Stimulated activated CD8-positive, alpha-beta memory T cell treated with anti-CD3 and anti-CD28 coated beads, Interleukin-15, amount 100 ng/mL, for 1 hour (primary cell): ENCODE results near the gene RIPK3.
"Not testable (repeated sequence)": the region's sequence is repeated elsewhere in the genome, so short reads cannot be mapped to it uniquely, and the experiment has no call there.

Experiments
- DNase-seq: peaks from one replicate; pipeline ENCODE4 v3.0.0-alpha.2; 2020; ENCODE audit warnings: low read depth

Gene RIPK3

DNA sequence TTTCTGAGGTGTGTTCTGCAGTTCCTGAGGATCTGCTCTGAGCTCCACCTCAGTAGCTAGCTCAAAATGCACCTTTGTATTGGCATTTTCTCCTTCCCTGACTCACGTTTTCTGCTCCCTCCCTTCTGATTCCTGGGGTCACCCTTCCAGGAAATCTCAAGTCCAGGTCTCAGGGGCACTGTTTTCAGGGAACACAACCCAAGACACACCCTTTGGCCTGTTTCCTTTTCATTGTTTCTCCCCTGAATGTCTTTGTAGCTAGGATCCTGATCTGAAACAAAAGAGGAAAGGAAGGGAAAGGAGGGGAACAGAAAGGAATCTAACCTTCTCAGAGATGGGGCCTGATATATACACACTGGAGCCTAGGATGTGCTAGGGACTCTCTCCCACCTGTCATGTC, 7.3 kb upstream of the RIPK3 start:
- DNase-seq, result no peak

DNA sequence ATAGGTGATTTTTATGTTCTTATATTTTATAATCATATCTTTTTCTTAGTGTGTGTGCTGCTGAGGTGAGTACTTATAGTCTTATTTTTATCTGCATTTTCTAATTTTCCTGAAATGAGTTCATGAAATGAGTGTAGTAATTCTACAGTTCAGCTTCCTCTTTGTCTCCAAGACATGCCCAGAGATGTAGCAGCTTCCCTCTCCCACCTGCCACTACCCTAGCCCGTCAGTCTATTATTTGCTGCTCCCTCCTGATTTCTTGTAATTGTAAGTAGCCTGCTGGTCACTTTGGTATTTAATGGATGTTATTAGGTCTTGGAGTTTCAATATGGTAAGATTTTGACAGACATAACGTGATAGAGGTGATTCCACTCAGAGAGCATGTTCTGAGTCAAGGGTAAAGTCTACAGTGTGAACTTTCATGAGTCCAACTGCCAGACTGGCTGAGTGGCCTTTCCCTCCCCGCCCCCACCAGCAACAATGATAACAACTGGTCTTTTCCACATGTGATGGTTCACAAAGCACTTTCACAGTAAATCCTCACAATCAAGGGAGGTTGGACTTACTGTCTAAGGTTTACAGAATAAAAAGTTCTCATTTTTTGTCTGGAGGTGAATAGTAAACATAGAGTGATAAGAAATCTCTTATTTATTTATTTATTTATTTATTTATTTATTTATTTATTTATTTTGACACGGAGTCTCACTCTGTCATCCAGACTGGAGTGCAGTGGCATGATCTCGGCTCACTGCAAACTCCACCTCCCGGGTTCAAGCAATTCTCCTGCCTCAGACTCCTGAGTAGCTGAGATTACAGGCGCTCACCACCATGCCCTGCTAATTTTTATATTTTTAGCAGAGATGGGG, 4.2 kb upstream of the RIPK3 start:
- no peak for DNase-seq

DNA sequence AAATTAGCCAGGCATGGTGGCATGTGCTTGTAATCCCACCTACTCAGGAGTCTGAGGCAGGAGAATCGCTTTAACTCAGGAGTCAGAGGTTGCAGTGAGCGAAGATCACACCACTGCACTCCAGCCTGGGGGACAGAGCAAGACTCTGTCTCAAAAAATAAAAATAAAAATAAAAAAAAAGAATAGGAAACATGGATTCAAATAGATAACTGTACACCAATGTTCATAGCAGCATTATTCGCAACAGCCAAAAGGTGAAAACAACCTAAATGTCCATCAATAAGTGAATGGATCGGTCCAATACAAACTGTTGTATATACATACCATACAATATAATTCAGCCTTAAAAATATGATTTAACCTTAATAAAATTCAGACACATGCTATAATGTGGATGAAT, 3.1 kb upstream of the RIPK3 start:
- DNase-seq, result no peak

DNA sequence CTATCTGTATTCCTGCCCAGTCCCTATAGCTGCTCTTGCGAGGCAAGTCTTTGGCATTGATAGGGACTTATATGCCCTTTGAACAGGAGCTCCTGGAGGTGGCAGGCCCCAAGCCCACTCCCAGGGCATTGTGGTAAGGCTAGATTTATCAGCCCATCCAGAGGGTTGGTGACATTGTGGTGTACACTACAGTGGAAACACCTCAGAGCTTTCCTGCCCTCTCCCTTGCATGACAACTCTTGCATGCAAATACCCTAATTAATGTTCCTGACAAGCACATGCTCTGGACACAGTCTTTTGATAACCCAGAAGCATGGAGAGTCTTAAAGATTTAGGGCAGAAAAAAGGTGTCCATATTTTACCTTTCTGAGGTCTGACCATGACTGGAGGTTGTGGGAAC, 815 bp upstream of the RIPK3 start:
- no peak for DNase-seq

DNA sequence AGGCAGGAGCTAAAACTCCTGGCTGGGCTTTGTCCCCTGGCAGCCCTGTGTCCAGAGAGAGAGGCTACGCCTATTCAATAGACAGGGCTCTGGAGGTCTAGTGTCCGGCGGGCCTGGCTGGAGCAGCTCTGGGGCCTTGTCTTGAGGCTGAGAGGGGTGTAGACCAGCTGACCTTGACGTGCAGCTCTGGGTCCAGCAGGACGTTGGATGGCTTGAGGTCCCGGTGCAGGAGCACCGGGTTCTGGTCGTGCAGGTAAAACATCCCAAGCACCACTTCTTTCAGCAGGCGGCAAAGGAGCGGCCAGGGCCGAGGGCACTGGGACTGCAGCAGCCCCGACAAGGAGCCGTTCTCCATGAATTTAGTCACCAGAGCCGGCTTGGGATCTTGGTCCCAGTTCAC, 948 bp downstream of the RIPK3 start:
- DNase-seq, result no peak

DNA sequence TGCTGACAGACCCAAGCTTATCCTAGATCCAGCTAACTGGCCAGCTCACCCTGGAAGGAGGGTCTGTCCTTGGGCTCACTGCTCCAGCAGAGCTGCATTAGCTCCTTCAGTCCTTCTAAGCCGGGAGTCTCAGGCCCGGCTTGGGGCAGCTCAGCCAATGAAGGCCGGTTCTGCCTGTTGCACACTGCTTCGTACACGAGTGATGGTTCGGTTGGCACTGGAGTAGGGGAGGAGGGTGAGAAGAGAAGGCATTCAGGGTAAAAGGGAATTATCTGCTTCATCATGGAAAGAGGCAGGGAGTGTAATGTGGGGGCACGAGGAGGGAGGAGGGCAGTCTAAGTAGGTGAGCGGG, 2.0 kb downstream of the RIPK3 start:
- DNase-seq, result no peak

DNA sequence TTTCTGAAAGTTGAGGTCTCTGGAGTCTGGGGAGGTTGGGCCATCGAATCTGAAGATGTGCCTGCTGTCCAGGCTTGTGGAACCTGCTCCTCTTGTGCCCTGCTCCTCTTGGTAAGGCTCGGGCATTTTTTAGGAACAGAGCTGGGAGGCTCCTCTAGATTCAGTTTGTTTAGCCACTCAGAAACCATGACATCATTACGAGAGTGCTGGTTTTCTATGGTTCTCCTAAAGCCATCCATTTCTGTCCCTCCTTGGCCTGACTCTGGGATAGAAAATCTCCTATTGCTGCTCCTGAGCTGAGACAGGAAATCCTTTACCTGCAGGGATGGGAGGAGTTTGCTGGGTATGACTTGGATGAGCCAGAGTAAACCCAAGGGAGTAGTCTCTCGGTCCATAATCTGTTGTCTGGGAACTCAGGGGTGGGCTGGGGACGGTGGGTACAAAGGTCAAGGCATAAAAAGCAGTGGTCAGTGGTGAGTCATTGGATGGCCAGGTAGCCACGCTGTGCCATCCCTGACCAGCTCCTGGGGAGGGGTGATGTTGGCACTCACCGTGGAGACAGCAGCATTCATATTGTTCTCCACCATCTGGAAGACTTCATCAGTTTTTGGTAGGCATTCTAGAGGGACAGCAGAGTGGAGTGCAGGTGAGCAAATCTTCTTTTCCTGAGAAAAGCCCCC, 2.5 kb downstream of the RIPK3 start:
- DNase-seq, result no peak

GRCh38 chr14:24335461-24336171, 4.2 kb downstream of the RIPK3 start:
- DNase-seq, result no peak

DNA sequence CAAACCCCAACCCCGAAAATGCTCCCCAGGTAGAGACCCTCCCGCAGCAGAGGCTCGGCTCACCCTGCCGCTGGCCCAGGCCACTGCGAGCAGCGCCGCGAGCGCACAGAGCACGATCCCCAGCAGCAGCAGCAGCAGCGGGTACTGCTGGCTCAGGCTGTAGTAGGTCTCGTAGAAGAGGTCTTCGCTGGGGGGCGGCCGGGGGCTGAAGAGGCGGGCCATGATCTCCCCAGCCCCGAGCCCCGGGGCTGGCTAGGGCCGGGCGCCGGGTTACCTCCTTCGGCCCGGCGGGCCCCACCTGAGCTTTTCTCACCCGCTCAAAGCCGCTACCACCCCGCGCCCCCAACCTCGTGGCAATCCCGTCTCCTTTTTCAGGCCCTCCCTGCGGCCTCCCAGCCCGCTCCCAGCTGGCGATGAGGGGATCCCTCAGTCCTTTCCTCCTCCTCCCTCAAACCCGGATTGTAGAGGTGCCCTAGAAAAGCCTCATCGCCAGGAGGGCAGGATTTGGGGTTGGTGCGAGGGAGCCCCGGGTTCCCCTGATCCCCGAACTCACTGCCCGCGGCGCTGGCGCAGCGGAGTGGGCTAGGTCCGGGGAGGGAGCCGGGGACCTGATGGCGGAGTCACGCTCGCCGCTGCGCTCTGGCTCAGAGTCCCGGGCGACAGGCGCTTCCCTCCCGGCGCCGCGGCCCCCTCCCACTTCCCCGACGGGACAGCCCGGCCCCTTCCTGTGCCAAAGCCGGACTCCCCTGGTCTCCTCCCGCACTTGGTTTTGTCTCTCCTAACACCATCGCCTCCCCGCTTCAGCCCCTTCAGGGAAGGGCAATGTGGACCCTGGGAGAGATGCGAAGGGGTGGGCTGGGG, 5.1 kb downstream of the RIPK3 start, which contains the start of gene ADCY4:
TSS of gene ADCY4 (minus strand) at position 641 of the 861 bp plus-strand sequence. CDS start at position 222, 419 bp downstream.
- DNase-seq, result no peak

DNA sequence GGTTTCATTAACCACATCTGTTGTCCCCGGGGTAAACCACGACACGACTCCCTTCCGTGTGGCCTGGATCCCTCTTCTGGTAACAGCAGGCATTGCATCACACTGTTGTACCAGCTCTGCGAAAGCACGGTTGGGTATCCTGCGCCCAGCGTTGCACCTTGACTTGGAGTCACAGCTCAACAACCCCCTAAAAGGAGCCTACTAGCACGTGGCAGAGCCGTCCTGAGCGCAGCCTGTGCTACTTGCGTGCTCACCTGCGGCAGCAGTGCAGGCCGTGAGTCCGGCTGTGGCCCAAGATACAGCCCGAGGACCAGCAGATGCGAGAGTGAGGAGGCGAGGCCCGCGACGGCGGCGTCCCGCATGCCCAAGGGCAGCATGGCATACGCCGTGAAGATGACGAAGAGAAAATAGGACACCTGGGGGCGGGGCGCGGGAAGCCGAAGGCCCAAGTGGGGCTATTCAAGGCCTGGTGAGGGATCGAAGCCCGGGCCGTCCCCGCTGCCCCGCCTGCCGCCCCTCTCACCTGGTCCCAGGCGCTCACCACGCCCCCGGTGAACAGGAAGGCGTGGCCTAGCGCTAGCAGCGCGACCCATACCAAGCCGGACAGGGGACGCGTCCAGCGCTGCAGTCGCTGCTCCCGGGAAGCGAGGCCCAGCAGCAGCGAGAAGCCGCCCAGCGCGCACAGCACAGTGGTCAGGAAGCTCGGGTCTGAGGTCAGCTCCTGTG, 7.4 kb downstream of the RIPK3 start:
- peak; percentile 68 for DNase-seq

DNA sequence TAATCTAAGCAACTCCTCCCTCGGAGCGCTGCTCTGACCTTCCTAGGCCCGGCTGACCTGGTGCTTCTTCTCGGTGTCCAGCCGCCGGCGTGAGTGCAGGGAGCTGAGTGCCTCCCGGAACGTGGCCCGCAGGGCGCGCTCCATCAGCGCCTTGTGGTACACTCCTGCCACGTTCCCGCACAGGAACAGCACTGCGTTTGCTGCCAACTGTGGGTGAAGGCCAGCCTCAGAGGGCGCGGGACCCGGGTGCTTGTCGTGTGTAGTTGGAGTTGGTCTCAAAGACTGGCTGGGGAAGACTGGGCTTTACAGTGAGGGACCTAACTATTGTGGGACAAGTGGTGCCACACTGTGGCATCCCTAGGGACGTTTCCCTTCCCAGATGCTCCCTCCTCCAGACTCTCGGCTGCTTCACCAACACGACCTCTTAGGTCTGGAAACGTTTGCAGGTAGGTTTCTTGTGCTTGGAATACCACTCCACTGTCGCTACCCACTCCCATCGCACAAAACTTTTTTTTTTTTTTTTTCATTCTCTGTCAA, 8.0 kb downstream of the RIPK3 start:
- DNase-seq, result no peak

- DNase-seq, result no peak
Measured at GRCh38 chr14:24330973-24331674, 8.7 kb downstream of the RIPK3 start.

GRCh38 chr14:24329736-24330135, 10.1 kb downstream of the RIPK3 start:
- no peak for DNase-seq

DNA sequence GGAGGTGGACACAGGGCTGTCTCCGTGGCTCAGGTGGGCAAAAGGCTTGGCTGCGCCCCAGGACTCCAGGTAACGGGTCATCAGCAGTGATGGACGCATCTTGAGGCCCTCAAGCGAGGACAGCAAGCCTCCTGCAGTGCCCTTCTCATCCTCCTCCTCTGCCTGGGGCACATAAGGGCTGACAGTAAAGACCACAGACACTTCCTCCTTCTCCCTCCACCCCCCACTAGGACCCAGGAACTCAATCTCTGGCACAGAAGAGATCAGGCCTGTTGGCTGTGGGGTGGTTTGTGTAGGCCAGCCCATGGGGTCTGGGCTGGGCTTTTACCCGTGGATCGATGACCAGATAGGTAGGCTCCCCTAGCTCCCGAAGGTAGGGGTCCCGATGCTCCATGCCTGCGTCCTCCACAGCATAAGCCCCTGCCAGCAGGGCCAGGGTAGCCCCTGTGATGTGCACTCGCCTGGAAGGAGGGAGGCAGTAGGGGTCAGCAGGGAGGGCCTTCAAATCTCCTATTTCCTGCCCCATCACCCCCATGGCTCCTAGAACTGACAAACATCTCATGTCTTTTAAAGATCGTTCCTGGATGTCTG, 10.6 kb downstream of the RIPK3 start:
- no peak for DNase-seq

DNA sequence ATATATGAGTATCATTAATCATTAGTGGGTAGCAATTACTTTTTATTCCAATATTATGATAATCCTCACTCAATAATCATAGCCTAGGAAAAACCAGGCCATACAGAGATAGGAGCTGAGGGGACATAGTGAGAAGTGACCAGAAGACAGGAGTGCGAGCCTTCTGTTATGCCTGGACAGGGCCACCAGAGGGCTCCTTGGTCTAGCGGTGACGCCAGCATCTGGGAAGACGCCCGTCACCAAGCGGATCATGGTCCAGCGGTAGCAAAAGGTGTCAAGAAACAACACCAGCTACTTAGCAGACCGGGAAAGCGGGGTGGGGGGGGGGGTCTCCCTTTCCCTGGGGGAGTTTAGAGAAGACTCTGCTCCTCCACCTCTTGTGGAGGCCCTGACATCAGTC, 11.9 kb downstream of the RIPK3 start:
- DNase-seq, result not testable (repeated sequence)

DNA sequence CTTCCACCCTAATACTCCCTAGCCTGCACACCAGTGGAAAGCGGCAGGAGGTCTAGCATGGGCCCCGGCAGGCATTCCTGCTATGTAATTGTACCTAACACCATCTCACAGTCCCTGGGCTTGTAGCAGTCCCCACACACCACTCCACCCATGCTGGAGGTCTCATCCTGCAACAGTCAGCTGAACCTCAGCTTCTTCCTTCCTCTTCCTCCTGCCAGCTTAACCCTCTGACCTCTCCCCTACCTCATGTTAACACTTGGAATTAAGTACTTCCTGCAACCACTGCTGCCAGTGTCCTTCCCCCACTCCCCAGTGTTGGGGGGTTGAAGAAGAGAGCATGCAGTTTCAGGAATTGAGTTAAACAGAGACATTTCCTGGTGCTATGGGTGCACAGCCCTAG, 12.5 kb downstream of the RIPK3 start:
- DNase-seq, result no peak

- no peak for DNase-seq
Measured at GRCh38 chr14:24325963-24326362, 13.8 kb downstream of the RIPK3 start.

GRCh38 chr14:24325041-24325530, 14.7 kb downstream of the RIPK3 start:
- DNase-seq, result no peak

- DNase-seq, result no peak
Measured at GRCh38 chr14:24324024-24324423, 15.8 kb downstream of the RIPK3 start.

- DNase-seq, result no peak
Measured at GRCh38 chr14:24323341-24323740, 16.4 kb downstream of the RIPK3 start.
